HL-60 (cell line): ENCODE data around the gene SORCS2.

Experiments
- CTCF ChIP-seq: IDR thresholded peaks from one replicate; pipeline ENCODE4 v1.5.1; 2011; ENCODE audit warnings: low read length, control low read depth, inconsistent platforms; ENCODE audit not compliant: insufficient read depth
- GABPA ChIP-seq: IDR thresholded peaks from 2 replicates; pipeline ENCODE4 v1.6.1; 2012; ENCODE audit warnings: low read depth
- POLR2AphosphoS5 ChIP-seq: IDR thresholded peaks from 2 replicates; pipeline ENCODE4 v1.6.1; 2012; ENCODE audit warnings: low read depth
- REST ChIP-seq: IDR thresholded peaks from 2 replicates; pipeline ENCODE4 v1.6.1; 2012; ENCODE audit warnings: low read depth; ENCODE audit not compliant: insufficient replicate concordance

GRCh38 chr4:7505116-7505900, 313.0 kb downstream of the SORCS2 start:
- no peak for TF ChIP-seq GABPA
- no peak for TF ChIP-seq POLR2AphosphoS5
- TF ChIP-seq CTCF: no peak
- TF ChIP-seq REST: no peak
